Neural cell (in vitro differentiated cells): ENCODE data around the gene AFF3.

Experiments used
- CTCF ChIP-seq: fragments of 450-650 bp; IDR thresholded peaks from 2 replicates; pipeline ENCODE4 v1.5.1; 2014; ENCODE audit warnings: antibody characterized with exemption, mild to moderate bottlenecking, moderate library complexity; ENCODE audit not compliant: poor library complexity, severe bottlenecking
- EP300 ChIP-seq: fragments of 450-650 bp; conservative IDR thresholded peaks from 2 replicates; pipeline ENCODE4 v1.6.1; 2014; ENCODE audit warnings: antibody characterized with exemption, mild to moderate bottlenecking, moderate library complexity; ENCODE audit not compliant: poor library complexity, severe bottlenecking

- TF ChIP-seq CTCF: no peak
- no peak for TF ChIP-seq EP300
Observed at GRCh38 chr2:100126897-100127401, 15.4 kb downstream of the AFF3 start.
